Smooth muscle cell of the brain vasculature (primary cell): ENCODE measurements around the gene KIF24.
A peak's percentile ranks its signal among the peaks of the same experiment; 100 is the strongest.
"Not testable (repeated sequence)": the region's sequence is repeated elsewhere in the genome, so short reads cannot be mapped to it uniquely, and the experiment has no call there.

Experiments
- DNase-seq: peaks from one replicate; pipeline ENCODE4 v3.0.0-alpha.2; 2012; ENCODE audit warnings: low read depth, low spot score

Gene KIF24

DNA sequence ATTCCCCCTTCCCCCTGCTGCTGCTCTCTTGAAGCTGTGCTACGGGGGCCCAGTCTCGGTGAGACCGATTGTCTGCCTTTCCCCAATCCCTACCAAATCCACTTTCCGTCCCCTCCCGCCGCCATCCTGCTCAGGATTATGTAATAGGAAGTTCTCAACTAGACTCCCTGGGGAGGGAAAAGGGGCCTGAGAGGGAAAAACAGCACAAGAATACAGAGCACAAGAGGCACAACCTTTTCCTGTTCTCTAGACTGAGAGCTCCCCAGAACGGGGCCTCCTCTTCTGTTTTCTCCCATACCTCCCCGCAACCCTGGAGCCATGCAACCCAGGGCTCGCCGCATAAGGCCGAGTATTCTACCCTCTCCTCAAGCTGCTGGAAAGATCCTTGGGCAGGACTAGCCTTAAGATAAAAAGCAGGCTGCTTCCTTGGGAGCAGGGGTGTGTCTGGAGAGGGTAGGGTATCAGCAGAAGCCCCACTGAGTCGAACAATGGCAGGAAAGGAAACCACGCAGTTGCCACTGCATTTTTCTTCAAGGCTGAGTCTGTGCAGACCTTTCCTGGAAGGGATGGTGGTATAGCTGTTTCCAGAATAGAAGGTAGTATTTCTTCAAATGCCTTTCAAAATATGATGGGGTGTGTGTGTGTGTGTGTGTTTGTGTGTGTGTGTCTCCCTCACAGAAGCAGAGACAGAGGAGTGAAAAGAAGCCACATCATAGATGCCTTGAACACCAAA is 34.7 kb upstream of the KIF24 start:
- DNase-seq = no peak

DNA sequence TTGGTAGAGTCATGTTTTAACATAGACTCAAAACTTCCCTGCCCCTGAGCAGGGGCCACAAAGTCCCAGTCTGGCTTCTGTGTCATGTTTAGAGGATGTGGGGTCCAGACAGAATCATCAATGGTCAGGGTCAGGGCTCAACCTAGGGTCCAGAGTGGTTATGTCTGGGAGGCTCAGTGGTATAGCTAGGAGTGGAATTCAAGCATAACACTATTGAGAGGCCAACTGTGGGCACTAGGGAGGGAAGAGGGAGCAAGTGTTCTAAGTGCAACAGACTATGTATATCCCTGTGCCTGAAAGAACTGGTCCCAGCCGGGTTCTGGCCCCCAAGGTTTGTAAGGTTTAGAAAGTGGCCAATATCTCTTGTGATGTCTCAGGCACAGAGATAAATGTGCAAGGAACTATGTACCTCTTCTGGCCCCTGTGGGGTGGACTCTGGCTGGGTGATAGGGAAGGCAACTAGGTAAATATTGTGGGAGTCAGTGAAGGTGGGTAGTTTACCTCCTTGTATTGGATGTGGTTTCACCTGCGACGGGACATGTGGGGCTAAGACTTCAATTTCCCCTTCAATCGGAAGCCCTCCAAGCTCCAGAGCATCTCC is 33.6 kb upstream of the KIF24 start:
- no peak for DNase-seq

- DNase-seq = not testable (repeated sequence)
Observed at GRCh38 chr9:34352957-34353356, 23.9 kb upstream of the KIF24 start.

GRCh38 chr9:34352122-34352652 is 23.1 kb upstream of the KIF24 start:
- DNase-seq = not testable (repeated sequence)

DNA sequence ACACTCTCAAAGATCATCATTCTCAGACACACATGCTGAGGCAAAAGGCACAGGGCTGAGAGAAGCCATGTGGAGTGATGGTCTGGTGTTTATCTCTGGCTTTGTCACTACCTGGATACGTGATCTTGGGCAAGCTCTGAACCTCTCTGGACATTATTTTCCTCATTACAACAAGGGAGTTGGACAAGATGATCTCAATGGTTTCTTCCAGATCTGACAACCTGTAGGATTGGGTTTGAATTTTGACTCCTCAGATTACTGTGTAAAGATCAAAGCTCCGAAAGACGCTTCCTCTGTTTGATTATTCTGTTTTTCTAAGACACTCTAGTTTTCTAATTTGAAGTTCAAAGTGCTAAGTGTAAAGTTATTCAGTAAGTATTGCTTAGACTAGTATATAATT is 20.3 kb upstream of the KIF24 start:
- no peak for DNase-seq

DNA sequence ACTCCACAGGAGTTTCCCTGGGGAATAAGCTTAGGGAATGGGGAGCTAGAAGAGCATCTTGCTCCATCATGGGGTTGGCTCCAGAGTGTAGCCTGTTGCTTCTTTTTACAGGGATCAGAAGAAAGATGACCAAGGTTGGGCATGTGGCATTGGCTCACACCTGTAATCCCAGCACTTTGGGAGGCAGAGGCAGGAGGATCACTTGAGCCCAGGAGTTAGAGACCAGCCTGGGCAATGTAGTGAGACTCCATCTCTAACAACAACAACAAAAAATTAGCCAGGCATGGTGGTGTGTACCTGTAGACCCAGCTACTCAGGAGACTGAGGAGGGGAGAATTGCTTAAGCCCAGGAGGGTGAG is 18.7 kb upstream of the KIF24 start:
- DNase-seq = no peak

- no peak for DNase-seq
Observed at GRCh38 chr9:34346873-34347799, 18.1 kb upstream of the KIF24 start.

- DNase-seq = no peak
Observed at GRCh38 chr9:34343605-34344004, 14.5 kb upstream of the KIF24 start.

GRCh38 chr9:34343090-34343489 is 14.0 kb upstream of the KIF24 start:
- DNase-seq = no peak

DNA sequence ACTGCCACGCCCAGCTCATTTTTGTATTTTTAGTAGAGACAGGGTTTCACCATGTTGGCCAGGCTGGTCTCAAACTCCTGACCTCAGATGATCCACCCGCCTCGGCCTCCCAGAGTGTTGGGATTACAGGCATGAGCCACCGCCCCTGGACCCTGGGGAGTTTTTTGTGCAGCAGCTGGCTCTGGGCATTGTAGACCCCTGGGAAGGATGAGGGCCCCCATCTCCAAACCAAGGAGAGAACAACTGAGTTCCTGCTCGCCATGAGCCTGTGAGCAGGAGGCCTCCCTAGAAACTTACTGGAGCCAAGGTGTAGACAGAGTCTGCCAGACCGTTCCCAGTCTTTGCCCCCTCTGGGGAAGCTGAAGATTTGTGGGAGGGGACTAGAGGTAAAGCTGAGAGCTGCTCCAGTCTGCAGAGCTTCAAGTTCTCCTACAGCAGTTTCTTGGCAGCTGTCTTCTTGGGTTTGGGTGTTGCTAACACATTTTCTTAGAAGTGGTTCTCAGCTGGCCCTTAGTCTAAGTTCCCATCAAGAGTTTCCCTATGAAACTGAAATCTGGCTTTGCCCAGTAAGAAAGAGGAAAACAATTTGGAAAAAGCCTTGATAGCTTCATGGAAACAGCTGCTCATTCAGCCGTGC is 12.7 kb upstream of the KIF24 start:
- no peak for DNase-seq

- DNase-seq = no peak
Observed at GRCh38 chr9:34338665-34339385, 9.8 kb upstream of the KIF24 start.

DNA sequence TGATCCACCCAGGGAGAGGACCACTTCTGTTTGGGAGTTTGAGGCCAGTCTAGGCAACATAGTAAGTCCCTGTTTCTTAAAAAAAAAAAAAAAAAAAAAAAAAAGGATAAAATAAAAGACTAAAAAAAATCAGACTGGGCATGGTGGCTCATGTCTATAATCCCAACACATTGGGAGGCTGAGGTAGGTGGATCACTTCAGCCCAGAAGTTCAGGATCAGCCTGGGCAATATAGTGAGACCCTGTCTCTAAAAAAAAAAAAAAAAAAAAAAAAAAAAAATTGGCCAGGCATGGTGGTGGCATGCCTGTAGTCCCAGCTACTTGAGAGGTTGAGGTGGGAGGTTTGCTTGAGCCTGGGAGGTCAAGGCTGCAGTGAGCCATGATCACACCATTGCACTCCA is 9.0 kb upstream of the KIF24 start:
- DNase-seq = not testable (repeated sequence)

GRCh38 chr9:34337403-34337802 is 8.3 kb upstream of the KIF24 start:
- DNase-seq = no peak

GRCh38 chr9:34335376-34335775 is 6.3 kb upstream of the KIF24 start:
- no peak for DNase-seq

DNA sequence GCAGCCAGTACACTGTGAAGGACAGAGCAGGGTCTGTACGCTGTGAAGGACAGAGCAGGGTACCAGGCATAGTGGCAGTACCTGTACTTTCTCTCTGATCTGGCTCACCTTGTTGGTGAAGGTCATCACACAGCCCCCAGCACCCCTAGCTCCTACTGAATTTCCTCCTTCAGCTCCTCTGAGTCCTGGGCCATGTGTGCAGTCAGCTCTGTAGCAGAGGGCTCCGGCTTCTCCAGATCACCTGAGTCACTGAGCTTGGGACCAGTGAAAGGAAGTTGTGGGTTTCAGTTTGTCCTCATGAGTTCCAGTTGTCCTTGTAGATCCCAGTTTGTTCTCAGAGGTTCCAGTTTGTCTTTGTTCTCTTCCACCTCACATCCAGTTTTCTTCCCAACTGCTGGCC is 5.8 kb upstream of the KIF24 start:
- no peak for DNase-seq

DNA sequence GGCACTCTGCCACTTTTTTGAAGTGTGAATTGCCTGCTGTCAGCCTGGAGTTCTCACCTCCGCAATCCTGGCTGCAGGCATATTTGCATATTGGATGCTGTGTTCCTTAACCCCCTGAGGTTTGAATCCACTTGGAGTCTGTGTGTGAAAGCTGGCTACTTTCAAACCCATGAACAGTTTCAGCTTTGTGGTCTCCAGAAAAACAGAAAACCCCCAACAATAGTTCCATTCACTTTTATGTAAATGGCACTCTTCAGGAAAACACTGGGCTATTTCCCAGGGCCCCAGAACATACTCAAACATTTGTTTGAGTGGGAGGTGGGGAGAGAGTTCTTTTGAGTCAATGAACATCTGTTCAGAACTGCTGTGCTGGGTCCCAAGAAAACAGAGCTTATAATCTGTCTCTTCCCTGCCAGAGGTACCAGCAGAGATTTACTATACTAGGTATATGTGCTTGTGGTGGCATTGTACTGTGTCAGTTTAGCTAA is 5.3 kb upstream of the KIF24 start:
- no peak for DNase-seq

DNA sequence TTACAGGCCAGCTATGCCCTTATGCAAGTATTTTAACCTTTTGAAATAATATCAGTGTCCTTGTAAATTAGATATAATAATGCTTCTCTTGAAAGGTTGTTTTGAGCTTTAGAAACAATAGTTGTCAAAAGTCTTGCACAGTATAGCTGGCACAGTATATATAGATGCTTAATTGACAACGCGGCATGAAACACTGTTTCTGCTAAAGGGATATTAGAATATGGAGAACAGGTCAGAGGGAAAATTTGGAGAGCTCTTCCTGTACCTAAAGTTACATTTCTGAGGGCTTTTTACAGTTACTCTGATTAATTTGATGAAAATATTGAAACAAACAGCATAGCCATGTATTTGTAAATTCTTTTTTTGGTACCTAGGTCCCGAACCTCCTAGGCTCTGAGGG is 4.8 kb upstream of the KIF24 start:
- DNase-seq = no peak

- peak; percentile 28 for DNase-seq
Observed at GRCh38 chr9:34332076-34332964, 3.3 kb upstream of the KIF24 start.

- no peak for DNase-seq
Observed at GRCh38 chr9:34331196-34331595, 2.1 kb upstream of the KIF24 start.

DNA sequence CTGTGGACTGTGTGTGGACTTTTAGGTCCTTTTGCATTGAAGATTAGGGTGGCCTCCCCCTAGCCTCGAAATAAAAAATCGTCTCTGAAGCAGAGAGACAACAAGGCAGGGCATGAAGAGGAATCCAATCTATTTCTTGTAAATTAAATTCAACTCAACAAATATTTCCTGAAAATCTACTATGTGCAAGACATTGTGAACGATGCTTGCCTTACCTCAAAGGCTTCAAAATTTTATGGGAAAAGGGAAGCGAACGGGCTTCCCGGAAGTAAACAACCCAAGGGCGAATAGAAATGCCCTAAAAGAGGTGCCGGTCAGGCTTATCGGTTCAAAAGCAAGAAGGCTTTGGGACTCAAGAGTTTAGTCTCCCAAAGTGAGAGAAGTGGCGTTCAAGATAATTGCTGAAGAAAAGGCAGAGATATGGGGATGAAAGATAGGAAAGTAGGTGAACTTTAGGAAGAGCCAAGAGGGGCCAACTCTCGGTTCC is 525 bp downstream of the KIF24 start:
- DNase-seq = no peak
